OCI-LY7 (cell line): ENCODE results near the gene TTC14.

ENCODE experiments used
- CTCF ChIP-seq: fragments of 200-600 bp; sonication (generic); conservative IDR thresholded peaks from 2 replicates; pipeline ENCODE4 v1.5.1; 2014; ENCODE audit warnings: mild to moderate bottlenecking, antibody characterized with exemption, low read length, moderate library complexity, mixed read lengths
- EZH2phosphoT487 ChIP-seq: fragments of 200-600 bp; sonication (generic); IDR thresholded peaks from 2 replicates; pipeline ENCODE4 v1.6.1; 2018; ENCODE audit warnings: low read depth, borderline replicate concordance, mild to moderate bottlenecking, mixed run types, antibody characterized with exemption, low read length, moderate library complexity, mixed read lengths

GRCh38 chr3:180575571-180575970 lies 26.4 kb upstream of the TTC14 start:
- TF ChIP-seq CTCF: no peak
- no peak for TF ChIP-seq EZH2phosphoT487
